Karpas-422 (cell line): ENCODE data around the gene SPR. TPM values are rescaled to one million over a fixed set of nuclear protein-coding genes. Genes with fewer than 3 reads are reported as not detected.
A peak's percentile ranks its signal among the peaks of the same experiment; 100 is the strongest.

ENCODE experiments used
- DNase-seq: peaks from one replicate; pipeline ENCODE4 v3.0.0-alpha.2; 2015
- H2AFZ ChIP-seq: fragments of 200-600 bp; sonication (generic); 2 replicates; pipeline ENCODE4 v1.6.1; 2014; ENCODE audit warnings: antibody characterized with exemption, low read length, mixed read lengths
- H3K27ac ChIP-seq: fragments of 200-600 bp; sonication (generic); 2 replicates; pipeline ENCODE4 v1.5.1; 2014; ENCODE audit warnings: mild to moderate bottlenecking, low read length, moderate library complexity
- H3K27me3 ChIP-seq: fragments of 200-600 bp; sonication (generic); 2 replicates; pipeline ENCODE4 v1.6.1; 2014; ENCODE audit warnings: low read length, mixed read lengths
- H3K36me3 ChIP-seq: fragments of 200-600 bp; sonication (generic); 2 replicates; pipeline ENCODE4 v1.6.1; 2014; ENCODE audit warnings: low read length, mixed read lengths; ENCODE audit not compliant: insufficient read depth
- H3K4me1 ChIP-seq: fragments of 200-600 bp; sonication (generic); 2 replicates; pipeline ENCODE4 v1.6.1; 2014; ENCODE audit warnings: mild to moderate bottlenecking, low read length, mixed read lengths
- H3K4me2 ChIP-seq: fragments of 200-600 bp; sonication (generic); 2 replicates; pipeline ENCODE4 v1.6.1; 2014; ENCODE audit warnings: low read length, low read depth, mild to moderate bottlenecking; ENCODE audit not compliant: poor library complexity, severe bottlenecking
- H3K4me3 ChIP-seq: fragments of 200-600 bp; sonication (generic); 2 replicates; pipeline ENCODE4 v1.5.1; 2014; ENCODE audit warnings: mild to moderate bottlenecking, antibody characterized with exemption, low read length, mixed read lengths
- H3K79me2 ChIP-seq: fragments of 200-600 bp; sonication (generic); 2 replicates; pipeline ENCODE4 v1.6.1; 2014; ENCODE audit warnings: mild to moderate bottlenecking, low read length, mixed read lengths
- H3K9ac ChIP-seq: fragments of 200-600 bp; sonication (generic); 2 replicates; pipeline ENCODE4 v1.6.0; 2014; ENCODE audit warnings: low read length
- H3K9me2 ChIP-seq: fragments of 200-600 bp; sonication (generic), shearing (Covaris generic); replicated peaks from 2 replicates; pipeline ENCODE4 v1.6.0; 2014; ENCODE audit warnings: mild to moderate bottlenecking, low read length, moderate library complexity; ENCODE audit not compliant: insufficient read depth
- H3K9me3 ChIP-seq: fragments of 300-700, 200-600 bp; sonication (generic); 2 replicates; pipeline ENCODE4 v1.6.1; 2014; ENCODE audit warnings: low read length, mixed read lengths
- H4K20me1 ChIP-seq: fragments of 200-600 bp; sonication (generic); 2 replicates; pipeline ENCODE4 v1.6.1; 2014; ENCODE audit warnings: mild to moderate bottlenecking, antibody characterized with exemption, low read length, low read depth; ENCODE audit not compliant: insufficient read depth
- total RNA-seq: library from RNA; depleted of rRNA; stranded (reverse); fragments of >200 nt; shearing (Covaris generic); gene quantifications from 2 replicates; pipeline ENCODE4 v1.2.3, GENCODE V29; 2014; ENCODE audit warnings: low replicate concordance

Gene SPR
- total RNA-seq, 1 experiment from 2014 or later = 1.6 TPM

GRCh38 chr2:72849138-72849462 lies 38.1 kb upstream of the SPR start:
- H4K20me1 ChIP-seq = no peaks in the 10 kb centered on the region

GRCh38 chr2:72851333-72851732 lies 35.9 kb upstream of the SPR start:
- H3K9me2 ChIP-seq = no peaks in the 10 kb centered on the region
- no peaks in the 10 kb centered on the region for H3K36me3 ChIP-seq
- H4K20me1 ChIP-seq = no peaks in the 10 kb centered on the region
- H3K4me2 ChIP-seq = no peak overlapping the region
- H3K27ac ChIP-seq = no peak overlapping the region
- H3K79me2 ChIP-seq = no peaks in the 10 kb centered on the region
- H3K4me1 ChIP-seq = no peaks in the 10 kb centered on the region
- H3K9ac ChIP-seq = no peak overlapping the region
- no peak for DNase-seq
- H3K4me3 ChIP-seq = no peak overlapping the region
- no peaks in the 10 kb centered on the region for H3K27me3 ChIP-seq
- no peaks in the 10 kb centered on the region for H3K9me3 ChIP-seq
- H2AFZ ChIP-seq = no peak overlapping the region

More at GRCh38 chr2:72849138-72849462, 38.1 kb upstream of the SPR start:
- H3K9me2 ChIP-seq = no peaks in the 10 kb centered on the region
- no peaks in the 10 kb centered on the region for H3K36me3 ChIP-seq
- H3K27ac ChIP-seq = no peak overlapping the region
- no peaks in the 10 kb centered on the region for H3K27me3 ChIP-seq
- H3K4me2 ChIP-seq = no peak overlapping the region
- no peak overlapping the region for H3K4me3 ChIP-seq
- no peaks in the 10 kb centered on the region for H3K79me2 ChIP-seq
- no peak overlapping the region for H3K9ac ChIP-seq
- no peak for DNase-seq
- H3K4me1 ChIP-seq = no peaks in the 10 kb centered on the region
- H2AFZ ChIP-seq = no peak overlapping the region
- H3K9me3 ChIP-seq = no peaks in the 10 kb centered on the region

GRCh38 chr2:72859831-72860262 lies 27.4 kb upstream of the SPR start:
- no peak overlapping the region for H3K4me3 ChIP-seq
- no peak overlapping the region for H3K27ac ChIP-seq
- DNase-seq = peak; percentile 87
- H3K4me2 ChIP-seq = no peak overlapping the region
- H3K9me3 ChIP-seq = no peaks in the 10 kb centered on the region
- no peaks in the 10 kb centered on the region for H4K20me1 ChIP-seq
- H3K9ac ChIP-seq = no peak overlapping the region
- H2AFZ ChIP-seq = no peak overlapping the region
- peaks cover 5% of the 10 kb centered on the region; the same call in 1 of the 2 replicates for H3K4me1 ChIP-seq
- no peaks in the 10 kb centered on the region for H3K36me3 ChIP-seq
- no peaks in the 10 kb centered on the region for H3K9me2 ChIP-seq
- H3K27me3 ChIP-seq = no peaks in the 10 kb centered on the region
- H3K79me2 ChIP-seq = no peaks in the 10 kb centered on the region

- Histone ChIP-seq H3K4me2 (no peak overlapping the region), H3K4me1 (peaks cover 5% of the 10 kb centered on the region; the same call in 1 of the 2 replicates), H3K9ac (no peak overlapping the region), H3K36me3 (no peaks in the 10 kb centered on the region), H3K79me2 (no peaks in the 10 kb centered on the region), H3K4me3 (no peak overlapping the region), H4K20me1 (no peaks in the 10 kb centered on the region), H2AFZ (0 out of 2 replicates have a peak overlapping the region, but pooled peaks have one; percentile 30), H3K9me3 (no peaks in the 10 kb centered on the region), H3K27me3 (no peaks in the 10 kb centered on the region), H3K27ac (no peak overlapping the region), H3K9me2 (no peaks in the 10 kb centered on the region)
- DNase-seq = peak; percentile 95
These were observed 24.8 kb upstream of the SPR start for GRCh38 chr2:72862239-72862988.

GRCh38 chr2:72863046-72863445 lies 24.2 kb upstream of the SPR start:
- no peak overlapping the region for H3K4me3 ChIP-seq
- DNase-seq = no peak
- no peak overlapping the region for H3K4me2 ChIP-seq

GRCh38 chr2:72864500-72864899 lies 22.7 kb upstream of the SPR start:
- Histone ChIP-seq H3K27me3 (no peaks in the 10 kb centered on the region), H3K4me1 (peaks cover 5% of the 10 kb centered on the region; the same call in 1 of the 2 replicates), H3K79me2 (no peaks in the 10 kb centered on the region), H3K4me3 (no peak overlapping the region), H3K36me3 (no peaks in the 10 kb centered on the region), H3K4me2 (no peak overlapping the region), H3K9ac (no peak overlapping the region), H3K9me3 (no peaks in the 10 kb centered on the region), H2AFZ (no peak overlapping the region), H3K9me2 (no peaks in the 10 kb centered on the region), H4K20me1 (no peaks in the 10 kb centered on the region), H3K27ac (no peak overlapping the region)
- DNase-seq = no peak

More at GRCh38 chr2:72863046-72863445, 24.2 kb upstream of the SPR start:
- Histone ChIP-seq H3K9ac (no peak overlapping the region), H3K4me1 (peaks cover 5% of the 10 kb centered on the region; the same call in 1 of the 2 replicates), H3K9me2 (no peaks in the 10 kb centered on the region), H3K79me2 (no peaks in the 10 kb centered on the region), H3K9me3 (no peaks in the 10 kb centered on the region), H3K27me3 (no peaks in the 10 kb centered on the region), H4K20me1 (no peaks in the 10 kb centered on the region), H2AFZ (no peak overlapping the region), H3K36me3 (no peaks in the 10 kb centered on the region), H3K27ac (no peak overlapping the region)

GRCh38 chr2:72871060-72871459 lies 16.1 kb upstream of the SPR start:
- Histone ChIP-seq H4K20me1 (no peaks in the 10 kb centered on the region), H3K4me1 (no peaks in the 10 kb centered on the region), H3K9ac (no peak overlapping the region), H3K27me3 (no peaks in the 10 kb centered on the region), H3K4me3 (no peak overlapping the region), H3K36me3 (no peaks in the 10 kb centered on the region), H3K9me3 (no peaks in the 10 kb centered on the region), H3K4me2 (no peak overlapping the region), H3K9me2 (no peaks in the 10 kb centered on the region), H2AFZ (no peak overlapping the region), H3K27ac (no peak overlapping the region), H3K79me2 (no peaks in the 10 kb centered on the region)
- no peak for DNase-seq

GRCh38 chr2:72871880-72872279 lies 15.3 kb upstream of the SPR start:
- Histone ChIP-seq H3K4me2 (no peak overlapping the region), H4K20me1 (no peaks in the 10 kb centered on the region), H3K27me3 (no peaks in the 10 kb centered on the region), H3K79me2 (no peaks in the 10 kb centered on the region), H3K9ac (no peak overlapping the region), H3K9me2 (no peaks in the 10 kb centered on the region), H2AFZ (no peak overlapping the region), H3K4me3 (no peak overlapping the region), H3K27ac (no peak overlapping the region), H3K4me1 (no peaks in the 10 kb centered on the region), H3K36me3 (no peaks in the 10 kb centered on the region), H3K9me3 (no peaks in the 10 kb centered on the region)
- DNase-seq = no peak
